ENCODE data around the gene RBM33.

DNA sequence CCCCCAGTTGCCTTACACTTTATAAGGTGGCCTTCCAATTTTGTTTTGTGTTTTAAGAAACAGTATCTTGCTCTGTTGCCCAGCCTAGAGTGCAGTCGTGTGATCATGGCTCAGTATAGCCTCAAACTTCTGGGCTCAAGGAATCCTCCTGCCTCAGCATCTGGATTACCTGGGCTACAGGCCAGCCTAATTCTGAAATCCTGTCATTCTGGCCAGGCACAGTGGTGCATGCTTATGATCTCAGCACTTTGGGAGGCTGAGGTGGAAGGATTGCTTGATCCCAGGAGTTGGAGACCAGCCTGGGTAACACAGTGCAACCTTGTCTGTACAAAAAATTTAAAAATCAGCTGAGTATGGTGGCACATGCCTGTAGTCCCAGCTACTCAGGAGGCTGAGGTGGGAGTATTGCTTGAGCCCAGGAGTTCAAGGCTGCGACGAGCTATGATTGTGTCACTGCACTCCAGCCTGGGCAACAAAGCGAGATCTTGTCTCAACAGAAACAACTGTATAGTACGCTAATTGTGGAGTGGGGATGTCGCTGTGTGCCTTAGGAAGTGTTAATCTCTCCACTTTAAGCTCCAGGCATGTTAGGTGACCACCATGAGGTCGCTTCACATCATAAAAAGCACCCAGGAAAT is 24.7 kb upstream of the RBM33 start:
- TF ChIP-seq EZH2 (IDR thresholded peaks at IDR 0.05) (no peak), POLR2AphosphoS5 (IDR thresholded peaks at IDR 0.05; ENCODE audit: borderline replicate concordance, low read depth, low read length) (no peak)
